ENCODE results near the gene DOLK.

GRCh38 chr9:128947527-128948301 lies at the start of gene DOLK, which contains the start of gene NUP188:
- TF ChIP-seq CTCF (IDR thresholded peaks at IDR 0.05; ENCODE audit: low read depth, low read length, missing input control), result no peak
- no peak for TF ChIP-seq FOXA1 (IDR thresholded peaks at IDR 0.05)
- no peak for TF ChIP-seq JUND (IDR thresholded peaks at IDR 0.05)
- peak; percentile 26 for TF ChIP-seq REST (IDR thresholded peaks at IDR 0.05)
- no peak for TF ChIP-seq MAX (IDR thresholded peaks at IDR 0.05)
